HepG2 (cell line): ENCODE measurements around the gene CACNA1D. TPM values are rescaled to one million over a fixed set of nuclear protein-coding genes. Genes with fewer than 3 reads are reported as not detected.
A peak's percentile ranks its signal among the peaks of the same experiment; 100 is the strongest.

ENCODE experiments used
- ARNTL ChIP-seq: sonication (generic); formaldehyde crosslinking; IDR thresholded peaks from 2 replicates; pipeline ENCODE4 v1.4.0; 2020; ENCODE audit warnings: mild to moderate bottlenecking, missing genetic modification reagents
- CEBPB ChIP-seq: IDR thresholded peaks from 2 replicates; pipeline ENCODE4 v1.6.1; 2011; ENCODE audit warnings: low read depth, low read length, improper control_type of control experiment, borderline replicate concordance
- CREB1 ChIP-seq, 2 experiments: fragments of 450-650 bp in 1 of 2; IDR thresholded peaks; 2 replicates each; pipeline ENCODE4 v1.6.1; 2016 to 2017; ENCODE audit warnings: control low read depth in 1 of 2, mild to moderate bottlenecking in 1 of 2, missing compliant biosample characterization in 1 of 2, missing genetic modification characterization in 1 of 2
- FOXK1 ChIP-seq: sonication (generic); formaldehyde crosslinking; IDR thresholded peaks from 2 replicates; pipeline ENCODE4 v1.4.0; 2020; ENCODE audit warnings: low read depth, missing genetic modification reagents, borderline replicate concordance
- KDM1A ChIP-seq: IDR thresholded peaks from 2 replicates; pipeline ENCODE4 v1.6.1; 2016; ENCODE audit warnings: missing compliant biosample characterization
- KDM5A ChIP-seq: fragments of 200-600 bp; sonication (generic); IDR thresholded peaks from 2 replicates; pipeline ENCODE4 v1.7.0; 2018; ENCODE audit warnings: antibody characterized with exemption, mild to moderate bottlenecking, low read length, borderline replicate concordance
- KLF15 ChIP-seq: sonication (generic); formaldehyde crosslinking; IDR thresholded peaks from 2 replicates; pipeline ENCODE4 v1.8.1; 2023; ENCODE audit warnings: borderline replicate concordance, mild to moderate bottlenecking, inconsistent platforms, missing genetic modification reagents, mixed read lengths
- MBNL3 ChIP-seq: fragments of 250-450 bp; sonication (Bioruptor Pico); conservative IDR thresholded peaks from 2 replicates; pipeline ENCODE4 v1.8.0; 2022; ENCODE audit warnings: mild to moderate bottlenecking, inconsistent platforms
- NAIF1 ChIP-seq: sonication (generic); formaldehyde crosslinking; IDR thresholded peaks from 2 replicates; pipeline ENCODE4 v1.5.0; 2020; ENCODE audit warnings: mild to moderate bottlenecking, missing genetic modification reagents, borderline replicate concordance
- RXRA ChIP-seq: sonication (generic); formaldehyde crosslinking; IDR thresholded peaks from 2 replicates; pipeline ENCODE4 v1.5.1; 2020; ENCODE audit warnings: missing genetic modification reagents
- SMAD9 ChIP-seq: sonication (generic); formaldehyde crosslinking; IDR thresholded peaks from 2 replicates; pipeline ENCODE4 v1.5.1; 2020; ENCODE audit warnings: mild to moderate bottlenecking, missing genetic modification reagents
- SNAPC2 ChIP-seq: sonication (generic); formaldehyde crosslinking; IDR thresholded peaks from 2 replicates; pipeline ENCODE4 v1.8.1; 2022; ENCODE audit warnings: mild to moderate bottlenecking, missing genetic modification reagents
- TOPORS ChIP-seq: sonication (generic); formaldehyde crosslinking; IDR thresholded peaks from 2 replicates; pipeline ENCODE4 v1.8.0; 2023; ENCODE audit warnings: mild to moderate bottlenecking, missing genetic modification reagents
- ZBTB7A ChIP-seq: sonication (generic); formaldehyde crosslinking; IDR thresholded peaks from 2 replicates; pipeline ENCODE4 v1.8.0; 2022; ENCODE audit warnings: mild to moderate bottlenecking, missing genetic modification reagents
- ZFP62 ChIP-seq: sonication (generic); formaldehyde crosslinking; IDR thresholded peaks from 2 replicates; pipeline ENCODE4 v1.4.0; 2020; ENCODE audit warnings: missing genetic modification reagents
- ZFP82 ChIP-seq: sonication (generic); formaldehyde crosslinking; IDR thresholded peaks from 2 replicates; pipeline ENCODE4 v1.5.1; 2020; ENCODE audit warnings: mild to moderate bottlenecking, missing genetic modification reagents, borderline replicate concordance
- ZMYM4 ChIP-seq: sonication (generic); formaldehyde crosslinking; IDR thresholded peaks from 2 replicates; pipeline ENCODE4 v1.8.1; 2023; ENCODE audit warnings: mild to moderate bottlenecking, missing genetic modification reagents
- ZNF496 ChIP-seq: sonication (generic); formaldehyde crosslinking; IDR thresholded peaks from 2 replicates; pipeline ENCODE4 v1.8.1; 2023; ENCODE audit warnings: mild to moderate bottlenecking, moderate library complexity, missing genetic modification reagents; ENCODE audit not compliant: insufficient replicate concordance
- ZNF644 ChIP-seq: IDR thresholded peaks from 2 replicates; pipeline ENCODE4 v1.6.1; 2016; ENCODE audit warnings: low read depth
- ZNF770 ChIP-seq: sonication (generic); formaldehyde crosslinking; IDR thresholded peaks from 2 replicates; pipeline ENCODE4 v1.5.0; 2020; ENCODE audit warnings: mild to moderate bottlenecking, missing genetic modification reagents
- polyA plus RNA-seq, 8 experiments: library from polyadenylated mRNA; depleted of rRNA in 3 of 8; stranded (reverse) in 7 of 8; unstranded in 1 of 8; fragments of >200 nt; fragmentation: Illumina TruSeq in 4 of 8; extraction: Trizol in 4 of 8; gene quantifications; 2 replicates each; pipeline versions ENCODE4 v1.2.1 to v1.2.3, GENCODE V29; 2011 to 2016; ENCODE audit warnings: low read depth in 4 of 8, missing spikeins in 1 of 8, mixed read lengths in 1 of 8; ENCODE audit not compliant: insufficient read depth in 1 of 8
- total RNA-seq, 5 experiments: library from RNA; depleted of rRNA; stranded (reverse); fragments of >200 nt; fragmentation: Illumina TruSeq; extraction: Trizol; gene quantifications; 2 replicates each; pipeline ENCODE4 v1.2.3, GENCODE V29; 2016; ENCODE audit warnings: low read depth in 1 of 5
- TF ChIP-seq, protein P1 (sequence below): sonication (generic); formaldehyde crosslinking; IDR thresholded peaks from 2 replicates; pipeline ENCODE4 v1.5.0; 2020; ENCODE audit warnings: missing genetic modification reagents
- TF ChIP-seq, protein P2 (sequence below): sonication (generic); formaldehyde crosslinking; IDR thresholded peaks from 2 replicates; pipeline ENCODE4 v1.4.0; 2020; ENCODE audit warnings: missing genetic modification reagents, mild to moderate bottlenecking, borderline replicate concordance
- TF ChIP-seq, protein P3 (sequence below): sonication (generic); formaldehyde crosslinking; IDR thresholded peaks from 2 replicates; pipeline ENCODE4 v1.5.1; 2020; ENCODE audit warnings: missing genetic modification reagents, mild to moderate bottlenecking, borderline replicate concordance

The CACNA1D gene
- total and polyA plus RNA-seq, 2 of the 13 experiments (the other 11 are each of a cell fraction or from before 2014, with no cell fraction given): 0.26 to 0.38 TPM

DNA sequence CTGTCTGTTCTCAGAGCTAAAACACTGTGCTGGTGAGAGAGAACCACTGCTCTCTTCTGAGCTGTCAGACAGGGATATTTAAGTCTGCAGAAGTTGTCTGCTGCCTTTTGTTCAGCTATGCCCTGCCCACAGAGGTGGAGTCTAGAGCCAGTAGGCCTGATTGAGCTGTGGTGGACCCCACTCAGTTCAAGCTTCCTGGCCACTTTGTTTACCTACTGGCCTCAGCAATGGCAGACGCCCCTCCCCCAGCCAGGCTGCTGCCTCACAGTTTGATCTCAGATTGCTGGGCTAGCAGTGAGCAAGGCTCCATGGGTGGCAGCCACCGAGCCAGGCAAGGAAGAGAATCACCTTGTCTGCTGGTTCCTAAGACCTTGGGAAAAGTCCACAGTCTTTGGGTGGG lies 21.0 kb upstream of the CACNA1D start (continued):
- TF ChIP-seq, protein P1, sequence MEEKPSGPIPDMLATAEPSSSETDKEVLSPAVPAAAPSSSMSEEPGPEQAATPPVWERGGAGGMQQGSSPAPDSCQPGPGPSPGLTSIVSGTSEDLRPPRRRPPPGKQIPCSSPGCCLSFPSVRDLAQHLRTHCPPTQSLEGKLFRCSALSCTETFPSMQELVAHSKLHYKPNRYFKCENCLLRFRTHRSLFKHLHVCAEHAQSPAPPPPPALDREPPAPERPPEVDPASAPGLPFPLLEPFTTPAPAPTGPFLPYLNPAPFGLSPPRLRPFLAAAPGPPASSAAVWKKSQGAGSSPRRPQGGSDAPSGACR (CRISPR knock-in tag): no peak
- no peak for TF ChIP-seq SMAD9 (CRISPR knock-in tag)
- TF ChIP-seq CEBPB: no peak
- TF ChIP-seq TOPORS (CRISPR knock-in tag): no peak
- no peak for TF ChIP-seq MBNL3 (CRISPR knock-in tag)
- 0 out of 2 replicates have a peak, but pooled peaks have one; percentile 18 for TF ChIP-seq ZBTB7A (CRISPR knock-in tag)
- TF ChIP-seq CREB1 (IDR thresholded peaks at IDR 0.05): no peak
- no peak for TF ChIP-seq CREB1 (CRISPR knock-in tag; IDR thresholded peaks at IDR 0.05)
- TF ChIP-seq ZNF770 (CRISPR knock-in tag): no peak
- TF ChIP-seq KLF15 (CRISPR knock-in tag): no peak
- TF ChIP-seq KDM1A (CRISPR knock-in tag): no peak
- no peak for TF ChIP-seq SNAPC2 (CRISPR knock-in tag)
- no peak for TF ChIP-seq NAIF1 (CRISPR knock-in tag)
- TF ChIP-seq FOXK1: peak; percentile 54; the same call in 1 of the 2 replicates
- TF ChIP-seq, protein P2, sequence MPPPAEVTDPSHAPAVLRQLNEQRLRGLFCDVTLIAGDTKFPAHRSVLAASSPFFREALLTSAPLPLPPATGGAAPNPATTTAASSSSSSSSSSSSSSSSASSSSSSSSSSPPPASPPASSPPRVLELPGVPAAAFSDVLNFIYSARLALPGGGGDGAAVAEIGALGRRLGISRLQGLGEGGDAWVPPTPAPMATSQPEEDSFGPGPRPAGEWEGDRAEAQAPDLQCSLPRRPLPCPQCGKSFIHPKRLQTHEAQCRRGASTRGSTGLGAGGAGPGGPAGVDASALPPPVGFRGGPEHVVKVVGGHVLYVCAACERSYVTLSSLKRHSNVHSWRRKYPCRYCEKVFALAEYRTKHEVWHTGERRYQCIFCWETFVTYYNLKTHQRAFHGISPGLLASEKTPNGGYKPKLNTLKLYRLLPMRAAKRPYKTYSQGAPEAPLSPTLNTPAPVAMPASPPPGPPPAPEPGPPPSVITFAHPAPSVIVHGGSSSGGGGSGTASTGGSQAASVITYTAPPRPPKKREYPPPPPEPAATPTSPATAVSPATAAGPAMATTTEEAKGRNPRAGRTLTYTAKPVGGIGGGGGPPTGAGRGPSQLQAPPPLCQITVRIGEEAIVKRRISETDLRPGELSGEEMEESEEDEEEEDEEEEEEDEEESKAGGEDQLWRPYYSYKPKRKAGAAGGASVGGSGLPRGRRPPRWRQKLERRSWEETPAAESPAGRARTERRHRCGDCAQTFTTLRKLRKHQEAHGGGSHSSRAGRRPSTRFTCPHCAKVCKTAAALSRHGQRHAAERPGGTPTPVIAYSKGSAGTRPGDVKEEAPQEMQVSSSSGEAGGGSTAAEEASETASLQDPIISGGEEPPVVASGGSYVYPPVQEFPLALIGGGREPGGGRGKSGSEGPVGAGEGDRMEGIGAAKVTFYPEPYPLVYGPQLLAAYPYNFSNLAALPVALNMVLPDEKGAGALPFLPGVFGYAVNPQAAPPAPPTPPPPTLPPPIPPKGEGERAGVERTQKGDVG: no peak
- TF ChIP-seq ZNF644 (CRISPR knock-in tag): peak; percentile 70
- no peak for TF ChIP-seq ZFP62 (CRISPR knock-in tag)
- TF ChIP-seq ZFP82 (CRISPR knock-in tag): no peak
- TF ChIP-seq ZMYM4 (CRISPR knock-in tag): peak; percentile 87
- no peak for TF ChIP-seq ZNF496 (CRISPR knock-in tag)
- TF ChIP-seq KDM5A: no peak
- TF ChIP-seq, protein P3, sequence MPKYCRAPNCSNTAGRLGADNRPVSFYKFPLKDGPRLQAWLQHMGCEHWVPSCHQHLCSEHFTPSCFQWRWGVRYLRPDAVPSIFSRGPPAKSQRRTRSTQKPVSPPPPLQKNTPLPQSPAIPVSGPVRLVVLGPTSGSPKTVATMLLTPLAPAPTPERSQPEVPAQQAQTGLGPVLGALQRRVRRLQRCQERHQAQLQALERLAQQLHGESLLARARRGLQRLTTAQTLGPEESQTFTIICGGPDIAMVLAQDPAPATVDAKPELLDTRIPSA (CRISPR knock-in tag): no peak
- no peak for TF ChIP-seq ARNTL (CRISPR knock-in tag)
- 0 out of 2 replicates have a peak, but pooled peaks have one; percentile 23 for TF ChIP-seq RXRA
